Lower leg skin (tissue), 4 donors: ENCODE data around the gene CNIH3. TPM values are rescaled to one million over a fixed set of nuclear protein-coding genes. Genes with fewer than 3 reads are reported as not detected.
A peak's percentile ranks its signal among the peaks of the same experiment; 100 is the strongest.

Experiments used
- DNase-seq, 2 donors: peaks; one replicate each; pipeline ENCODE4 v3.0.0-alpha.2; 2019; ENCODE audit warnings: low spot score in 2 of 2
- H3K4me3 ChIP-seq: fragments of 200-600 bp; sonication (generic); 2 replicates; pipeline ENCODE4 v1.5.1; 2017; ENCODE audit warnings: mild to moderate bottlenecking, low read depth; ENCODE audit not compliant: poor library complexity, severe bottlenecking
- CTCF ChIP-seq, 3 donors: fragments of 450-650 bp; IDR thresholded peaks; one replicate each; pipeline ENCODE4 v1.5.1; 2016; ENCODE audit warnings: antibody characterized with exemption in 3 of 3, mild to moderate bottlenecking in 3 of 3, moderate library complexity in 2 of 3
- POLR2A ChIP-seq, 2 donors: fragments of 450-650 bp; IDR thresholded peaks; one replicate each; pipeline ENCODE4 v1.6.1; 2016 to 2017; ENCODE audit warnings: antibody characterized with exemption in 2 of 2, mild to moderate bottlenecking in 1 of 2, moderate library complexity in 1 of 2
- WGBS, 2 donors: methylation state at CpG; one replicate each; pipeline ENCODE4 v1.1.5; 2018; 5-methylcytosine and 5-hydroxymethylcytosine counted together
- intact Hi-C: fragments of 100-400 bp; cut with DNase I; formaldehyde crosslinking; loops from one replicate; pipeline ENCODE4 v1.15.0; 2023; ENCODE audit warnings: low total_unique reads
- total RNA-seq, 4 donors: library from RNA; depleted of rRNA; stranded (reverse); fragments of >200 nt; gene quantifications; one replicate each; pipeline ENCODE4 v1.1.0, GENCODE V29; 2016

CNIH3 gene
- total RNA-seq, 4 donors from 2014 or later = 1.4 to 5.1 (median 2.3) TPM

DNA sequence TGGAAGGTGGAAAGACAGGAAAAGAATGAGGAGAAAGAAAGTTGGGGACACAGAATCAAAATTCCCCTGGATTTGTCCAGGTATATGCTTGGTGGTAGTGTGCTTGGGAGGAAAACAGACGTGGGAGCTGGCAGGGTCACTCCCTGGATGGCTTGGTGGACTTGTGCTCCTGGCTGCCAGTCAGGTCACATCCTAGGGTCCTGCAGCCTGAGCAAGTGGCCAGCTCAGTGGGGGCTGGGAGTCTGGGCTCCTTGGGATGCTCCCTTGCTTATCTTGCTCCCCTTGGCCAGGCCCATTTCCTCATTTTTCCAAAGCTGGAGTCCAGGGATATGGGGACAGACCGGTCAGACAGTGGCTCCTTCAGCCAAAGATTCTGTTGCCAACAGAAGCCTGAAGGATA, 144.0 kb downstream of the CNIH3 start:
- no peak for TF ChIP-seq POLR2A (IDR thresholded peaks at IDR 0.05)
- no peak for TF ChIP-seq CTCF (IDR thresholded peaks at IDR 0.05)
- no peak overlapping the region for H3K4me3 ChIP-seq
- intact Hi-C loops = no loop called here
- 66 to 72% methylated on average over 2 of the region's 2 CpGs for WGBS, 2 donors
- no peak for DNase-seq

DNA sequence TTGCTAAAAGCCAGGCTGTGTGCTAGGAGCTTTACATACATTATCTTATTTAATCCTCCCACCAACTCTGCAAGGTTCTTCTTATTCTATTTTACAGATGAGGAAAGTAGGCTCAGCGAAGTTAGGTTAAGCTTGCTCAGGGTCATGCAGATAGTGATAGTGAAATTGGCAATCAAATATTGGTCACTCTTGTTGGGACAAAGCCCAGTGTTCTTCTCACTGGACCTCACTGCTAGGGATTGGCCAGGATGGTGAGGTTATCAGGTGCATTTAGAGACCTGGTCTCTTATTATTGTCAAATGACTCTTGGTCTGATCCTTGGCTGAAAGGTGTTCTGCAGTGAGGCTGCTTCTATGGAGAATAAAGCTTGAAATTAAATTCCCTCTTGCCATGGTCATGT, 145.1 kb downstream of the CNIH3 start:
- TF ChIP-seq CTCF (IDR thresholded peaks at IDR 0.05) = no peak
- no peak for TF ChIP-seq POLR2A (IDR thresholded peaks at IDR 0.05)
- DNase-seq = no peak
- H3K4me3 ChIP-seq = no peak overlapping the region
- WGBS, 2 donors = 96 to 100% methylated on average over 1 of the region's 1 CpG
- intact Hi-C loops = no loop called here

DNA sequence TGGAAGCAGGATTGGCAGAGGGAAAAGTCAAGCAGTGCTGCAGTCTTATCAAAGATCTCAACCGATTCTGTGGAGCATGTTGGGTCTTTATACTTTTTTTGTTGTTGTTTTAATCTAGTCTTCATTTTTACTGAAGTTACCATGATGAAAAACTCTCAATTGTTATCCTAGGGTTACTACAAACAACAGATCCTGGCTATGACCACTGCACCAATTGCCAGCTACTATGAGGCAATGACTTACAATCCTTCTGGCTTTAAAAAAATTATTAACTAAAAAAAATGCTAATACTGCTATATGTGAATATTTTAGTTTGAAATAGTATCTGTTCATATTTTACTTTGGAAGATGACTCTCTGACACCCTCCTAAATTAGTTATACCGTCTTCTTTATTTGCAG, 145.9 kb downstream of the CNIH3 start:
- WGBS, 2 donors = 57 to 76% methylated on average over 2 of the region's 2 CpGs
- intact Hi-C loops = no loop called here
- no peak overlapping the region for H3K4me3 ChIP-seq
- peak in 1 of 2 donors; percentile 25 for DNase-seq
- TF ChIP-seq POLR2A (IDR thresholded peaks at IDR 0.05) = no peak

DNA sequence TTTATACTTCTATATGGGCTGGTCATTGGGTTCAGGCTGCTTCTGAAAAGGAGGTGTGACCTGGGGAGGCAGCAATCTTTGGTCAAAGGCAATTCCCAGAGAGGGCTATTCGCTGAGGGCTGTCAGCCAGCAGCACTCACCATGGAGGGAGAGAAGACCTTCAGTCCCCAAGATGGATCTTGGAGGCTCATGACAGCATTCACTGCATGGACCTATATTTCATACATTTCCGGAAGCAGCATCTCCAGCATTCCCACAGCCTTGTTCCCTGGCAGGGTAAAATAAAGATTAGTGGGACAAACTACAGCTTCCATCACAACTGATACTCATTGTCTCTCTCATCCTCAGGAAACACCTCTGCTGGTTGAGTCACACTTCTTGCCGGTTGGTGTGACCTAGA, 146.6 kb downstream of the CNIH3 start:
- H3K4me3 ChIP-seq = no peak overlapping the region
- WGBS, 2 donors = 74 to 84% methylated on average over 3 of the region's 3 CpGs
- intact Hi-C loops = no loop called here
- DNase-seq = no peak
- TF ChIP-seq POLR2A (IDR thresholded peaks at IDR 0.05) = no peak
- no peak for TF ChIP-seq CTCF (IDR thresholded peaks at IDR 0.05)

GRCh38 chr1:224763126-224763775, 147.1 kb downstream of the CNIH3 start:
- intact Hi-C loops = no loop called here
- no peak for TF ChIP-seq CTCF (IDR thresholded peaks at IDR 0.05)
- TF ChIP-seq POLR2A (IDR thresholded peaks at IDR 0.05) = no peak
- no peak overlapping the region for H3K4me3 ChIP-seq
- 62 to 65% methylated on average over 5 of the region's 5 CpGs for WGBS, 2 donors
- no peak for DNase-seq

GRCh38 chr1:224766266-224766665, 150.1 kb downstream of the CNIH3 start:
- intact Hi-C loops = no loop called here
- no peak for DNase-seq
- no peak overlapping the region for H3K4me3 ChIP-seq
- 72 to 78% methylated on average over 4 of the region's 4 CpGs for WGBS, 2 donors
- TF ChIP-seq POLR2A (IDR thresholded peaks at IDR 0.05) (no peak), CTCF (IDR thresholded peaks at IDR 0.05) (no peak)
